Measurements from ENCODE around the gene C14orf119. TPM values are rescaled to one million over a fixed set of nuclear protein-coding genes. Genes with fewer than 3 reads are reported as not detected.

C14orf119 gene
- total RNA-seq, 4 donors from 2014 or later: 21.3 to 37.1 (median 28.9) TPM

- Histone ChIP-seq H3K4me3 (replicated peaks in 1 of 3) (no peak overlapping the region), H3K9me3 (no peaks in the 10 kb centered on the region), H3K27me3 (no peaks in the 10 kb centered on the region), H3K36me3 (peaks cover 51 to 57% of the 10 kb centered on the region in 2 donors), H3K4me1 (peaks cover 16 to 20% of the 10 kb centered on the region in 2 donors), H3K27ac (no peak overlapping the region)
- no peak for TF ChIP-seq POLR2A (IDR thresholded peaks at IDR 0.05)
- no peak for TF ChIP-seq CTCF (IDR thresholded peaks at IDR 0.05)
- WGBS, 2 donors: 86 to 88% methylated on average over 12 to 13 of the region's 14 CpGs
- intact Hi-C loops (cut with DNase I): loop anchor here (5.0 kb wide), 1 partner anchor 44 kb away; no protein-coding TSS in a partner anchor
- DNase-seq: no peak
These were observed 27.2 kb upstream of the C14orf119 start for GRCh38 chr14:23067847-23068788.

- no peak overlapping the region for H3K4me3 ChIP-seq (replicated peaks in 1 of 3)
- H3K4me1 ChIP-seq: peaks cover 16 to 20% of the 10 kb centered on the region in 2 donors
- H3K27me3 ChIP-seq: no peaks in the 10 kb centered on the region
- DNase-seq: peak; percentile 78 to 85
- no peaks in the 10 kb centered on the region for H3K9me3 ChIP-seq
- intact Hi-C loops (cut with DNase I): loop anchor here (5.0 kb wide), 1 partner anchor 43 kb away; no protein-coding TSS in a partner anchor
- H3K27ac ChIP-seq: no peak overlapping the region
- TF ChIP-seq POLR2A (IDR thresholded peaks at IDR 0.05) (no peak), CTCF (IDR thresholded peaks at IDR 0.05) (peak; percentile 93 to 100 (median 98))
- WGBS, 2 donors: 31 to 32% methylated on average over 8 of the region's 8 CpGs
- H3K36me3 ChIP-seq: peaks cover 47 to 54% of the 10 kb centered on the region in 2 donors
These were observed 26.4 kb upstream of the C14orf119 start for GRCh38 chr14:23068789-23069412.

GRCh38 chr14:23069413-23069806, 25.9 kb upstream of the C14orf119 start:
- Histone ChIP-seq H3K4me3 (replicated peaks in 1 of 3) (no peak overlapping the region), H3K4me1 (peaks cover 16 to 20% of the 10 kb centered on the region in 2 donors), H3K9me3 (no peaks in the 10 kb centered on the region), H3K36me3 (peaks cover 48 to 54% of the 10 kb centered on the region in 2 donors), H3K27me3 (no peaks in the 10 kb centered on the region), H3K27ac (no peak overlapping the region)
- no peak for DNase-seq
- WGBS, 2 donors: 87 to 93% methylated on average over 4 of the region's 4 CpGs
- intact Hi-C loops (cut with DNase I): loop anchor here (5.0 kb wide), 1 partner anchor 43 kb away; no protein-coding TSS in a partner anchor
- TF ChIP-seq POLR2A (IDR thresholded peaks at IDR 0.05): no peak
- no peak for TF ChIP-seq CTCF (IDR thresholded peaks at IDR 0.05)

GRCh38 chr14:23070262-23071129, 24.8 kb upstream of the C14orf119 start:
- Histone ChIP-seq H3K4me1 (peaks cover 16 to 20% of the 10 kb centered on the region in 2 donors), H3K4me3 (replicated peaks in 1 of 3) (peak overlapping the region in 2 of 3 donors; percentile 35), H3K36me3 (peaks cover 43 to 58% of the 10 kb centered on the region in 2 donors), H3K27me3 (no peaks in the 10 kb centered on the region), H3K9me3 (no peaks in the 10 kb centered on the region), H3K27ac (peak overlapping the region in 2 of 3 donors; percentile 69 to 84)
- intact Hi-C loops (cut with DNase I): no loop called here
- DNase-seq: no peak
- TF ChIP-seq POLR2A (IDR thresholded peaks at IDR 0.05) (no peak), CTCF (IDR thresholded peaks at IDR 0.05) (no peak)
- WGBS, 2 donors: 15% methylated on average over 10 of the region's 10 CpGs

Measured in thyroid gland (tissue), 4 donors.